ENCODE data around the gene UBE2H. TPM values are rescaled to one million over a fixed set of nuclear protein-coding genes. Genes with fewer than 3 reads are reported as not detected.

Gene UBE2H
- total and polyA plus RNA-seq, 10 of the 15 experiments (the other 5 are each of a cell fraction or from before 2014, with no cell fraction given) = 15.6 to 75.5 (median 32.8) TPM

GRCh38 chr7:129950191-129950932 is 2.4 kb downstream of the UBE2H start (continued):
- TF ChIP-seq ZNF687 (IDR thresholded peaks at IDR 0.05) (no peak), JUND (IDR thresholded peaks at IDR 0.05; ENCODE audit: low read depth, low read length) (no peak), SKIL (IDR thresholded peaks at IDR 0.05; ENCODE audit: low read depth, poor library complexity, severe bottlenecking) (peak; percentile 58), IKZF2 (IDR thresholded peaks at IDR 0.05) (peak; percentile 67 to 86), ZNF207 (IDR thresholded peaks at IDR 0.05; ENCODE audit: borderline replicate concordance) (no peak), ATF7 (IDR thresholded peaks at IDR 0.05; ENCODE audit: low read depth) (peak; percentile 97), SMAD1 (IDR thresholded peaks at IDR 0.05; ENCODE audit: low read depth, partially characterized antibody) (peak; percentile 46), YBX1 (IDR thresholded peaks at IDR 0.05) (no peak), WRNIP1 (IDR thresholded peaks at IDR 0.05; ENCODE audit: borderline replicate concordance, low read depth, low read length) (no peak), SREBF2 (IDR thresholded peaks at IDR 0.05; ENCODE audit: low read length) (no peak), ZBTB33 (IDR thresholded peaks at IDR 0.05) (no peak), NKRF (conservative IDR thresholded peaks at IDR 0.05) (no peak; the same call in 1 of the 2 replicates), E4F1 (IDR thresholded peaks at IDR 0.05; ENCODE audit: borderline replicate concordance, partially characterized antibody) (no peak), RELA (IDR thresholded peaks at IDR 0.05; ENCODE audit: borderline replicate concordance, partially characterized antibody) (no peak), NFYA (IDR thresholded peaks at IDR 0.05; ENCODE audit: borderline replicate concordance, low read depth, low read length) (no peak)

Data from GM12878 (cell line).